Activated CD8-positive, alpha-beta memory T cell treated with anti-CD3 and anti-CD28 coated beads for 36 hours (primary cell): ENCODE data around the gene COL8A2. TPM values are rescaled to one million over a fixed set of nuclear protein-coding genes. Genes with fewer than 3 reads are reported as not detected.

ENCODE experiments used
- CTCF ChIA-PET: fragments of 350-600 bp; sonication (Branson Sonifier 250); formaldehyde crosslinking; loops from one replicate; lab custom pipeline; 2021; ENCODE audit warnings: antibody characterized with exemption; lab: Charles Lee
- POLR2A ChIA-PET: fragments of 350-600 bp; sonication (Branson Sonifier 250); formaldehyde crosslinking; loops from one replicate; lab custom pipeline; 2021; ENCODE audit warnings: antibody characterized with exemption; lab: Charles Lee
- total RNA-seq, 2 experiments: library from RNA; stranded (reverse); gene quantifications; one replicate each; pipeline ENCODE4 v1.2.3, GENCODE V29; 2021

Gene COL8A2
- total RNA-seq, 2 experiments from 2014 or later = 0.38 to 0.48 TPM

DNA sequence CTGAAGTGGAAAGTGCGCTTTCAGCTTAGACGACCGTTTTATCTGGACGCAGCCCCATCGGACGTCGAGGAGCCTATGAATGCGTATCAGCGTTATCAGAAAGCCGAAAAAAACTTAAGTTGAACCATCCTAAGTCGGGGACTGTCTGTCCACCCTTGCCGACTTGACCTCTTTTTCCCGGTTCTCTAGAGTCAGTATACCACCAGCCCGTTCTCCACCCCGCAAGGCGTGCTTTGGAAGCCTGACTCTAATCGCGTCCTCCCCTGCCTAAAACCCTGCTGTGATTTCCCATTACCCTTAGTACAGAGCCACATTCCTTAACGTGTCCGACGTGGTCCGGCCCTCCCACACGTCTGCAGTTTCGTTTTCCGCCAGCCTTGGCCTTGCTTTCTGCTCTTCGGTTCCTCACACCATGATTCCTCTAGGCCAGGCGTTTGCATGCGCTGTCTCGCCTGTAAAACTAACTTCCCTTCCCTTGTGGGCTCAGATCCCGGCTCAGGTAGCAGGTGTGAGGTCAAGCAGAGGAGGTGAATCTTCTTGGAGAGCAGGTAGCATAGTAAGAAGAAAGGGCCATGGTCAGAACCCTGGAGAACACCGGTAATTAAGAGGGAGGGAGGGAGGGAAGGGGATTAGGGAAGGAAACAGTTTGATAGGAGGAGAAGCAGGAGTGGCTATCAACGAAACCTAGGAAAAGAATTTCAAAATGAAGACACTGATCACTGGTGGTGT, 35.5 kb downstream of the COL8A2 start:
- CTCF ChIA-PET = interaction anchor here (1.0 to 1.2 kb wide), 3 partner anchors 9 to 196 kb away, joined by 3 read pairs; partner anchors contain the start of gene TRAPPC3
- POLR2A ChIA-PET = interaction anchor here (0.6 to 0.9 kb wide), 2 partner anchors 102 to 158 kb away, joined by 3 to 4 read pairs; partner anchors contain the start of gene AGO3

DNA sequence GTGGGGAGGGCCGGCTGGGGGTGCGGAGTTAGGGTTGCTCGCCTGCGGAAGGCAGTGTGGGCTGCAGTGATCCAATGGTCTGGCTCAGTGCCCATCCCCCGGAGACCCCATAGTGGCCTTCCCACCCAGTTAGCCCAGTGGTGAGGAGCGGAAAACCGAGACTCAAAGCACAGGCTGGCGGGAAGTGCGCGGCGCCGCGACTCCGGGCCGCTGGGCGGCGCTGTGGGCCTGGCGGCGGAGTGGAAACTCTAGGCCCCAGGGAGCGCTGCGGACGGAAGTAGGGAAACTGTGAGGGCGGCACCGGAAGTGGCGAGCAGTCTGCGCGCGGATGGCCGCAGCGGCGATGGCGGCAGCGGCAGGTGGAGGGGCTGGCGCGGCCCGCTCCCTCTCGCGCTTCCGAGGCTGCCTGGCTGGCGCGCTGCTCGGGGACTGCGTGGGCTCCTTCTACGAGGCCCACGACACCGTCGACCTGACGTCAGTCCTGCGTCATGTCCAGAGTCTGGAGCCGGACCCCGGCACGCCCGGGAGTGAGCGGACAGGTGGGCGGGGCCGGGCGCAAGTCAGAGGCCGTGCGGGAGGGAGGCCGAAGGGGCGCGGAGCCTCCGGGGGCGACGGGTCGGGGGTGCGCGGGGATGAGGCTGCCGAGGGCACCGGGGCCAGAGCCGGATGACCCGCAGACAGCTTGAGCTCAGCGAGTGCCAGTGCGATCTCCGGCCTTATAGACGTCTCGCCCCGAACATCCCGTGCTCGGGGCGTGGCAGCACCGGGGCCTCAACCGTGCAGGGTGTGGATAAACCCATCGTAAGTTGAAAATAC, 36.2 kb downstream of the COL8A2 start, which contains the start of gene ADPRS:
Gene ADPRS (plus strand): TSS at position 316 of the 816 bp plus-strand sequence. CDS start 13 bp downstream, at position 329.
- CTCF ChIA-PET = interaction anchor here (1.1 to 1.2 kb wide), 3 partner anchors 31 to 197 kb away, joined by 3 read pairs; partner anchors contain the start of gene TRAPPC3
- POLR2A ChIA-PET = interaction anchor here (0.6 to 0.9 kb wide), 2 partner anchors 103 to 158 kb away, joined by 3 to 4 read pairs; partner anchors contain the start of gene AGO3

DNA sequence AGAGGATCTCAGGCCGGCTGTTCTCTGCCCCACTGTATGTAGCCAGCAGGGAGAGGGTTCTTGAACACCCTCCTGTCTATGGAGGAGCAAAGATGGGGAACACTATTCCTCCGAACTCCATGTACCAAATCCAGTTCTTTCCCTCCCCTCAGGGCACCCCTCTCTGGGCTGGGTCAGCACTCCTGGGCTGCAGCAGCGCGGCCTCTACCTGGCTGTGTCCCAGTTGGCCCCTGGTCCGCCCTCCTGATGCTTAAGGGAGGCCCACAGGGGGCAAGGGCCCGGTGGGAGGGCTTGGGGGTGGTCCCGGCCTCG, 36.8 kb downstream of the COL8A2 start:
- ChIA-PET POLR2A (no interaction called here), CTCF (interaction anchor here (1.2 to 1.3 kb wide), 2 partner anchors 9 to 31 kb away, joined by 3 read pairs; no protein-coding TSS in a partner anchor)

DNA sequence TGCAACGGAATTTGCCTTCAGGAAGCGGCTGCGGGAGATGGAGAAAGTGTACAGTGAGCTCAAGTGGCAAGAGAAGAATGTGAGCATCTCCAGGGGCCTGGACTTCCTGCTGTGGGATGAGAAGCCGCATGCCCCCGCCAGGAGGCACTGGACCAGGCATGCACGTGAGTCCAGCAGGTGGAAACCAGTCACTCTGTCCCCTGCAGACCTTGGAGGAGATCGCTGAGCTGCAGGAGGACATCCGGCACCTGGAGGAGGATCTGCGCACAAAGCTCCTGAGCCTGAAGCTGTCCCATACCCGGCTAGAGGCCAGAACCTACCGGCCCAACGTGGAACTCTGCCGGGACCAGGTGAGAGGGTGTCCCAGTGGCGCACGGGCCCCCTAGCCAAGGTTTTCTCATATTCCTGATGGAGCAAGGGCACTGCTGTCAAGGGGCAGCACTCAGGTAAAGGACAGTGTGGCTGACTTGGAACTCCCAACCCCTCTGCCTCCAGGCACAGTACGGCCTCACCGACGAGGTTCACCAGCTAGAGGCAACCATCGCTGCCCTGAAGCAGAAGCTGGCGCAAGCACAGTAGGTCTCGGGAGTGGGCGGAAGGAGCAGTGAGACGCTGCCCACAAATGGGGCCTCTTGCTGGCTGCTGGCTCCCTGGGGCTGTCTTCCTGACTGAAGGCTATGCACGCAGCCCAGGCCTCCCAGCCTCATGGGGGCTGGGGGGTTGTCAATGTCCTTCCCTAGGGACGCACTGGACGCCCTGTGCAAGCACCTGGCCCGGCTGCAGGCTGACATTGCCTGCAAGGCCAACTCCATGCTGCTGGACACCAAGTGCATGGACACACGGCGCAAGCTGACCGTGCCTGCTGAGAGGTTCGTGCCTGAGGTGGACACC, 37.5 kb downstream of the COL8A2 start:
- ChIA-PET CTCF (interaction anchor here (1.2 to 1.3 kb wide), 2 partner anchors 10 to 30 kb away, joined by 3 read pairs; no protein-coding TSS in a partner anchor), POLR2A (no interaction called here)

DNA sequence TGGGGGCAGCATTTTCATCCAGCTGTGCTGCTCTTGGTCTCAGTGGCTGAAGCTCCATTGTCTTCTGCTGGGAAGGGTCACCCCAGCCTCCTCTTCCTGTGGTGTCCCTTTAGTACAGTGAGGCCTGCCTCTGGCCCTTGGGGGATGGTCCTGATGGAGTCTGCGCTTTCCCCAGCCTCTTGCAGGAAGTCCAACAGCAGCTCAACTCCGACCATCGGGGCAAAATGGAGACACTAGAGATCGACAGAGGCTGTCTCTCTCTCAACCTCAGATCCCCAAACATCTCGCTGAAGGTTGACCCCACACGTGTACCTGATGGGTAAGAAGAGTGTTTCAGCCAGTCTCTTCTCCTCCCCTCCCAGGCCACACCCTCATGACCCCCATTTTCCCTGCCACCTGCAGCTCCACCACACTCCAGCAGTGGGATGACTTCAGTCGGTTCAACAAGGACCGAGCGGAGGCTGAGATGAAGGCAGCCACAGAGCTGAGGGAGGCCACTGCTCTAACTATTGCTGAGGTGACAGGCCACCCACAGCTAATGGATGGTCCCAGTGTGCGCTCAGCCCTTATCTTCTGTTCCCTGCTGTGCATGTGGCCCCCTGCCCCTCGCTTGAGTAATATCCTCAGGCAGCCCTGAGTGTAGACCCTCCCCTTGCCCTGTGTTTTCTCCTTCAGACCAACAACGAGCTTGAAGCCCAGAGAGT, 38.3 kb downstream of the COL8A2 start:
- ChIA-PET POLR2A (no interaction called here), CTCF (interaction anchor here (0.6 to 1.3 kb wide), 2 partner anchors 10 to 167 kb away, joined by 3 read pairs; no protein-coding TSS in a partner anchor)

DNA sequence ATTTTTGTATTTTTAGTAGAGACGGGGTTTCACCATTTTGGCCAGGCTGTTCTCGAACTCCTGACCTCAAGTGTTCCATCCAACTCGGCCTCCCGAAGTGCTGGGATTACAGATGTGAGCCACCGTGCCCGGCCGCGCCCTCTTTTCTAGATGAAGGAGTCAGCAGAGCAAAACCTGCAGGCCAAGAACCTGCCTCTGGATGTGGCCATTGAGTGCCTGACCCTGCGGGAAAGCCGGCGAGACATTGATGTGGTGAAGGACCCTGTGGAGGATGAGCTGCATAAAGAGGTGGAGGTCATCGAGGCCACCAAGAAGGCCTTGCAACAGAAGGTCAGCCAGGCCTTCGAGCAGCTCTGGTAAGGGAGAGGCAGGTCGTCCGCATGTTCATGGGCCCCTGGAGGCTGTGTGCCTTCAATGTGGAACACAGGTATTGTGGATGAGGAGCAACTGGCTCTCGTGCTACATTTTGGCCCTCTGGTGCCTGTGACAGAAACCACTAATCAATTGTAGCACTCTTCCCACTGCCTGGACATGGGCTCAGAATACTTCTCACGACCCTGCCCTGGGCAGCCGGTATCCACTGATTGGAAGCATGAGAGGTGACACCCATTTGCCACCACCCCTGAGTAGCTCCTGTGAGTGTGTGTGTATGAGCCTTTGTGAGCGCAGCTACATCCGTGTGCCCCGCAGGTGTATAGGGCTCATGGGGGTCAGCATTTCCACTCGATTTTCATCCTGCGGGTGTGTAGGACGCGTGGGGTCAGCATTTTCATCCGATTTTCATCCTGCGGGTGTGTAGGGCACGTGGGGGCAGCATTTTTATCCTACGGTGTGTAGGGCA, 39.1 kb downstream of the COL8A2 start:
- ChIA-PET POLR2A (no interaction called here), CTCF (no interaction called here)

DNA sequence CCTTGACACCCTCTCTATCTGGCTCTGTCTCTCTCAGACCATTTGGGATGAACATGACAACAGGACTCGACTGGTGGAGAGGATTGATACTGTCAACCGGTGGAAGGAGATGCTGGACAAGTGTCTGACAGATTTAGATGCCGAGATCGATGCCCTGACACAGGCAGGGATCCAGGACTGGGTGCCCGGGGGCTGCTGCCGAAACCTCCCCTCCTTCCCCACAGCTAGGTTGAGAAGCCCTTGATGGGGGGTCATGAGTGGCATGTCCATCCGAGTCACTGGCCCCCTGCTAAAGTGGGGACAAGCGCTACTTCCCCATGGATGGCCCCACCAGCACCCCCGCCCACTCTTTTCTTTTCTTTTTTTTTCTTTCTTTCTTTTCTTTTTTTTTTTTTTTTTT, 39.9 kb downstream of the COL8A2 start:
- CTCF ChIA-PET = no interaction called here
- POLR2A ChIA-PET = no interaction called here

DNA sequence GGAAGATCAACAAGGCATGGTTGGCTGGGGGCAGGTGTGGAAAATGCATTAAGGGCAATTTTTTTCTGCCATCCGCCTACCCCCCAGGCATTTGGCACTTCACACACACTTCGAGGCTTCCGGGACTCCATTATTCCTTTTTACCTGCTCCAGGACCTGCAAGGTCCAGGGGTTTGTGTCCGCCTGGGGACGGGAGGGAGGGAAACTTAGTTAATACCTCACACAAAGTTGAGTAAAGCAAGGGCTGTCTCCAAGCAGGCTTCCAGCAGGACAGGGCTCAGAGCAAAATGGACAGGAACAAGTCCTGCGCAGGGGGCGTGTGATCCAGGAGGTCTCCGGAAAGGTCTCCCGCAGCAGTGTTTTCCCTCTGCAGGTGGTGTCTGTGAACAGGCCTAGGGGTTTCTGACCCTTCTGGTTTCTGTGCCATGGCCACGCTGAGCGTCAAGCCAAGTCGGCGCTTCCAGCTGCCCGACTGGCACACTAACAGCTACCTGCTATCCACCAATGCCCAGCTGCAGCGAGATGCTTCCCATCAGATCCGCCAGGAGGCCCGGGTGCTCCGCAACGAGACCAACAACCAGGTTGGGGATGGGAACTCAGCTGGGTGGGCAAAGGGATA, 40.4 kb downstream of the COL8A2 start:
- ChIA-PET CTCF (interaction anchor here (0.5 kb wide), 1 partner anchor 34 kb away, joined by 3 read pairs; no protein-coding TSS in a partner anchor), POLR2A (interaction anchor here (0.8 kb wide), 1 partner anchor 9 kb away, joined by 4 read pairs; no protein-coding TSS in a partner anchor)

DNA sequence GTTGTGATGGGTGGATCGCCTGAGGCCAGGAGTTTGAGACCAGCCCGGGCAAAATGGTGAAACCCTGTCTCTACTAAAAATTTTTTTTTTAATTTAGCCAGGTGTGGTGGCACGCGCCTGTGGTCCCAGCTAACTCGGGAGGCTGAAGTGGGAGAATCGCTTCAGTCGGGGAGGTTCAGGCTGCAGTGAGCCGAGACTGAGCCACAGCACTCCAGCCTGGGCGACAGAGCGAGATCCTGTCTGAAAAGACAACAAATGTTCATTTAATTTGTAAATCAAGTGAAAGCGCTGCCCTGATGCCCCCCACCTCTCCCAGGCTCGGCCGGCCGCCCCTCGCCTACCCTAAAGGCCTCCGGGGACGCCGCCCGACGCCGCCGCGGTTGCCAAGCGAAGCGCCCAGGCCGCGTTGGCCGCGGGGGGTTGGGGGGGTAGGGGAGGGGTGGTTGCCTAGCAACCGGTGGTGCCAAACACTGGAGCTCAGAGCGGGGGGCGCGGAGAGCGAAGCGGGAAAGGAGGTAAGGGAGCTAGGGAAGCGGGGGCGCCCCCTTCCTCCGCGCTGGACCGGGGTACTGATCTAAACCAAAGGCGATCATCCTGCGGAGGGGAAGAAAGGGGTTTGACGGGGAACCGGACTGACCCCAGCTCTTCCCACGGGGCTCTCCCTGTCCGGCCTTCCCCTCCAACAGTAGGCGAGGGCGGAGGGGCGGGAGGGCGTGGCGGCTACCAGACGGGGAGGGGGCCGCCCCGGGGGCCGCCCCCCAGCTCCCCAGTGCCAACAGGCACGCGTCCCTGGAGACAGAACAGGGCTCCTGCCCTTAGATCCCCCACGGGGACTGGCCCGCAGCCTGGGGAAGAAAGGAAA, 41.2 kb downstream of the COL8A2 start, which contains the start of gene TEKT2:
Gene TEKT2 (plus strand): TSS at position 460 of the 862 bp plus-strand sequence. CDS start 828 bp downstream, outside the sequence.
- POLR2A ChIA-PET = interaction anchor here (0.8 kb wide), 1 partner anchor 10 kb away, joined by 4 read pairs; no protein-coding TSS in a partner anchor
- CTCF ChIA-PET = interaction anchor here (0.5 to 0.9 kb wide), 2 partner anchors 34 to 52 kb away, joined by 3 read pairs; no protein-coding TSS in a partner anchor

DNA sequence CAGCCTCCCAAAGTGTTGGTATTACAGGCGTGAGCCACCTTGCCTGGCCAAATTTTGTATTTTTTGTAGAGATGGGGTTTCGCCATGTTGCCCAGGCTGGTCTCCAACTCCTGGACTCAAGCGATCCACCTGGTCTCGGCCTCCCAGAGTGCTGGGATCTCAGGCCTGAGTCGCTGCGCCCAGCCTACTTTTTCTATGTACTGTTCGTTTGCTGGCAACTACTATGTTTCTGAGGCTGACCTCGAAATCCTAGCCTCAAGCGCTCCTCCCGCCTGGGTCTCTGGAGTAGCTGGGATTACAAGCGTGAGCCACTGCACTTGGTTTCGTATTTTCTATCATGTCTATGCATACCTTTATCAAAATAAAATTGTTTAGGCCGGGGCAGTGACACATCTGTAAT, 41.8 kb downstream of the COL8A2 start:
- ChIA-PET CTCF (interaction anchor here (0.9 kb wide), 1 partner anchor 52 kb away, joined by 3 read pairs; no protein-coding TSS in a partner anchor), POLR2A (no interaction called here)

DNA sequence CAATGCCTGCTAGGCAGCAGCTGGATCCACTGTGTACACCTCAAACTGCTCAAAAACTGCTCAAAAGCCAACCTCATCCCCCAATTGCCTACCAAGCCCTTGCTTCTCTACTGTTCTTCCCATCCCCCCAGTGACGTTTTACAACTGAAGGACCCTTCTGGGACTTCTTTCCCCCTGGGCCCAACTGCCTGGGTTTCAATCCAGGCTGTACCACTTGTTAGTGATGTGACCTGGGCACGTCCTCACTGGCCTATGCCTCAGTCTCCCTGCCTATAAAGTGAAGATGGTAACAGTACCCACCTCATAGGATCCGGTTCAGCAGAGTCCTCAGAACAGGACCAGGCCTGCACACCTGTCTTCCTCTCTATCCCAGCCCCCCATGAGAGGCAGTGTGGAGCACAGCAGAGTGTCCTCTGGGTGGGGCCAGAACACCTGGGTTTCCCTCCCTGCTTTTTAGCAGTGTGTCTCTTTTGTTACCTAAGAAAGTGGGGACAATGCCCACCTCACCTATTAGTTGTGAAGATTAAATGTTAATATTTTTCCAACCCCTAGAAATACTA, 43.0 kb downstream of the COL8A2 start:
- ChIA-PET CTCF (no interaction called here), POLR2A (no interaction called here)

DNA sequence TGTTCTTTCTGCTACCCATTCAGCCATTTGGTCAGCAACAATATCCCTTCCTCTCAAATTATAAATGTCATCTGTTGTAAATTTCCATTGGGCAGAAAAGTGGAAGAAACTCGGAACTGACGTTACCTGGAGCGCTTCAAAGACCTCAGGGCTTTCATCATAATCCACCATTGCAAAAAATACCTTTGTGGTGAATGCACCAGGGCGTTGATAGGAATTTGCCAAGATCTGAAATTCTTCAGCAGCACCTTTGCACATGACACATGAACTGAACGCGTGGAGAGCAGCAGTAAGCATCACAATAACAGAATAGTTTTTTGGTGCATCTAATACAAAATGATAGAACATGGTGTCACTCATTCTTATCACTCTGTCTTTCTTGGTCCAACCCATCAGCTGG, 44.2 kb downstream of the COL8A2 start:
- ChIA-PET CTCF (no interaction called here), POLR2A (no interaction called here)

DNA sequence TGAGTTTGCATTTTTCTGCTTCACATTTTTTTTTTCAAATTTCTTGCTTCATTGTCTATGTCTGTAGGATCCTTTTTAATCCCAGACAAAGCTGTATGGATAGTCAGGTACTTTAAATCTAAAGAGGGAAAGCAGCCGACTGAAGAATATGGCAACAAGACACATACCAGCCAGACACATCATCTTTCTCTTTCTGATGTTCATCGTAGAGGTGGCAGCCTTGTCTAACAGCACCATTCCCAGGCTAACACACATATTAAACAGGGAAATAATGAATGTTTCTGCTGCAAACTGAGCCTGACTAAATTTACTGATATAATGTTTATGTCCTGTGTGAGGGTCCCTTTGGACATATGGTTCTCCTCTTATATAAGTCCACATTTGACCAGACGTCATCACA, 44.8 kb downstream of the COL8A2 start:
- ChIA-PET CTCF (no interaction called here), POLR2A (no interaction called here)

DNA sequence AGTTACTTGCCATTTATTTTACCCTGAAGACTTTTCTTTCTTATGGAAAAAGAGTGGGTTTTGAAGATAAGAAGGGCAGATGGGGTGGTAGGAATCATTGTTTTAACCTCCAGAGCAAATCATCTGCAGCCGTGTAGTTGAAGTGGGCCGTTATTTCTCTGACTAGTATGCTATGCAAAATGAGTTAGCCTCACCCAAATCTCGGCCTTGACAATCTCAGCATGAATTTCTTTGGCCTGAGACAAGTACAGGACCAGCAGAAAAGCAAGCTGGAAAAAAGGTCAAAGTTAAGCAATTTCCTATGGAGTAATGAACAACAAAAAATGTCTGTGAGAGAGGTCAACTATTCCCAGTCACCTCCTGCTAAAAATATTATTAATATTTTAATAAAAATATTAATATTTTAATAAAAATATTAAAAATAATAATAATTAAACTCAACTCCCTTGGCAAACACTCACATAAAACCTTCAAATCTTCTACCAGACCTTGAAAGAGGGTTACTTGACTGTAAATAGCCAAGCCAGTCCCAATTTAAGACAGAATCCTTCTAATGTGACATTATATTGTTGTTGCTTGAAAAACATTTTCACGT, 47.9 kb downstream of the COL8A2 start:
- ChIA-PET CTCF (no interaction called here), POLR2A (no interaction called here)

DNA sequence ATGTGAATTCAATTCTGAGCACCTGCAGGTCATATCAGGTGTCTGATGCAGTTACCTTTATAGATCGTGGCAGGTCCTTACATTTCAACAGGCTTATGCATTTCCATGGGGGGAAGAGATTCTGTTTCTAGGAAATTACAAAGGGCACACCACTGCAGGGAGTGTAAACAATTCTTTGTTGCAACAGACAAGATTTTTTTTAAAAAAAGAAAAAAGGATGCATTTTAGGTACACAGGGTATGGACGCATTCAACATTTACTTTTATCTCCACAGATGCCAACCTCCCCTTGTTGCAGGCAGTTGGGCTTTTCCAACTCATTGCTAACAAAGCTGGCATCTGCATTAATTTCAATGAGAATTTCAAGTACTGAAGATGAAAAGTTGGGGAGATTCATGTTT, 54.7 kb downstream of the COL8A2 start:
- ChIA-PET POLR2A (no interaction called here), CTCF (no interaction called here)
